Amniotic epithelial cell (primary cell): ENCODE data around the gene MED15.

ENCODE experiments used
- DNase-seq: peaks from one replicate; pipeline ENCODE4 v3.0.0-alpha.2; 2010; ENCODE audit warnings: low read depth

The MED15 gene

GRCh38 chr22:20625270-20625669 lies 117.9 kb downstream of the MED15 start:
- DNase-seq, result no peak

- DNase-seq, result no peak
These were observed 119.4 kb downstream of the MED15 start for GRCh38 chr22:20626811-20627210.

- no peak for DNase-seq
These were observed 120.0 kb downstream of the MED15 start for GRCh38 chr22:20627432-20627831.

GRCh38 chr22:20628081-20628939 lies 120.9 kb downstream of the MED15 start:
- DNase-seq, result no peak

GRCh38 chr22:20629401-20629800 lies 122.0 kb downstream of the MED15 start:
- no peak for DNase-seq

- no peak for DNase-seq
These were observed 123.6 kb downstream of the MED15 start for GRCh38 chr22:20630873-20631617.

GRCh38 chr22:20632082-20632481 lies 124.7 kb downstream of the MED15 start:
- no peak for DNase-seq

GRCh38 chr22:20632518-20632917 lies 125.1 kb downstream of the MED15 start:
- DNase-seq, result no peak

GRCh38 chr22:20634560-20635226 lies 127.3 kb downstream of the MED15 start:
- DNase-seq, result no peak

- DNase-seq, result no peak
These were observed 127.8 kb downstream of the MED15 start for GRCh38 chr22:20635227-20635591.

- DNase-seq, result no peak
These were observed 128.8 kb downstream of the MED15 start for GRCh38 chr22:20636075-20636812.

GRCh38 chr22:20636945-20637344 lies 129.5 kb downstream of the MED15 start:
- no peak for DNase-seq
